ENCODE measurements around the gene ST3GAL5.

ST3GAL5 gene

DNA sequence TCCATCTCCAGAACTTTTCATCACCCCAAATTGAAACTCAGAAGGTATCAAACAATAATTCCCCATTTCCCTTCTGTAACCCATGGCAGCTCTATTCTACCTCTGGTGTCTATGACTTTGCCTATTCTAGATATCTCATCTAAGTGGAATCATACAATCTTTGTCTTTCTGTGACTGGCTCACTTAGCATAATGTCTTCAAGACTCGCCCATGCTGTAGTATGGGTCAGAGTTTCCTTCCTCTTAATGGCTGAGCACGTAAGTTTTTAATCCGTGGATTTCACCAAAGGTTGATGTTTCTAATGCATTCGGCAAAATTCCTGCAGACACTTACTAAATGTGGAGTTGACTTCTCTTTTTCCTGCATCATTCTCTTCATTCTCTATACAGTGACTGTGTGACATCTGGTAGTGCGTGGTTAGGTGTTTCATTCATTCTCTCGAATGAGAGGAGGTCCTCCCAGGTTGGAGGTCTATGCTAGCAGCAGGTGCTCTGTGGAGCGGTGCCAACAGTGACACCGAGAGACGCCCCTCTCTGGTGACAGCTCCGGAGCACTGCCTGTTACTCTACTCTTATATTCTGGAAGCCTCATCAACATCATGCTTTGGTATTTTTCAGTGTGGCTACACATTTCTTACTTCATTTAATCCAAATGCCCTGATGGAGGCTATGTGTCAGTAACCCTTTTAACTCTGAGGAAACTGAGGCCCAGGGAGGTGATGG lies 84.9 kb downstream of the ST3GAL5 start:
- no peak overlapping the region for H3K4me3 ChIP-seq (ENCODE audit: low read length)
- TF ChIP-seq, protein P1, sequence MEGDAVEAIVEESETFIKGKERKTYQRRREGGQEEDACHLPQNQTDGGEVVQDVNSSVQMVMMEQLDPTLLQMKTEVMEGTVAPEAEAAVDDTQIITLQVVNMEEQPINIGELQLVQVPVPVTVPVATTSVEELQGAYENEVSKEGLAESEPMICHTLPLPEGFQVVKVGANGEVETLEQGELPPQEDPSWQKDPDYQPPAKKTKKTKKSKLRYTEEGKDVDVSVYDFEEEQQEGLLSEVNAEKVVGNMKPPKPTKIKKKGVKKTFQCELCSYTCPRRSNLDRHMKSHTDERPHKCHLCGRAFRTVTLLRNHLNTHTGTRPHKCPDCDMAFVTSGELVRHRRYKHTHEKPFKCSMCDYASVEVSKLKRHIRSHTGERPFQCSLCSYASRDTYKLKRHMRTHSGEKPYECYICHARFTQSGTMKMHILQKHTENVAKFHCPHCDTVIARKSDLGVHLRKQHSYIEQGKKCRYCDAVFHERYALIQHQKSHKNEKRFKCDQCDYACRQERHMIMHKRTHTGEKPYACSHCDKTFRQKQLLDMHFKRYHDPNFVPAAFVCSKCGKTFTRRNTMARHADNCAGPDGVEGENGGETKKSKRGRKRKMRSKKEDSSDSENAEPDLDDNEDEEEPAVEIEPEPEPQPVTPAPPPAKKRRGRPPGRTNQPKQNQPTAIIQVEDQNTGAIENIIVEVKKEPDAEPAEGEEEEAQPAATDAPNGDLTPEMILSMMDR (conservative IDR thresholded peaks at IDR 0.05; ENCODE audit: low read depth, low read length): no peak
- no peak for DNase-seq (ENCODE audit: low read depth)

DNA sequence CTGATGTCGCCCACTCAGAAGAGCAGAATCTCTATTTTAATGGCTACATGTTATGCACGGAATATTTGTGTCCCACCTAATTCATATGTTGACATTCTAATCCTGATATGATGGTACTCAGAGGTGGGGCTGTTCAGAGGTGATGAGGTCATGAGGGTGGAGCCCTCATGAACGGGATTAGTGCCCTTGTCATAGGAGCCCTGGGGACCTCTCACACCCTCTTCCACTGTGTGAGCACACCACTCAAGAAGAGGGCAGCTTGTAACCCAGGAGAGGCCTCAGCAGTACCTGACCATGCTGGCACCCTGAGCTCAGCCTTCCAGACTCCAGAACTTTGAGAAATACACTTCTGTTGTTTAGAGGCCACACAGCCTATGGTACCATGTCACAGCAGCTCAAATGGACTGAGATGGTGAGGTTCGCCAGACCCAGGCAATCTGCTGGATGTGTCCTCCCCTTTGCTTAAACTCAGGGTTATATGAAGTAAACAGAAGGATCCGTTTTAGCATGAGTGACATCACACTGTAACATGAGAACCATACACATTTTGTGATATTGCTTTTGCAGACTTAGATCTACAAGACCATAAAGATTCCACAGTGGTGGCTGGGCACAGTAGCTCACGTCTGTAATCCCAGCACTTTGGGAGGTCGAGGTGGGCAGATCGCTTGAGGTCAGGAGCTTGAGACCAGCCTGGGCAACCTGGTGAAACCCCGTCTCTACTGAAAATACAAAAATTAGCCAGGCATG lies 86.3 kb downstream of the ST3GAL5 start:
- DNase-seq (ENCODE audit: low read depth): no peak
- H3K4me3 ChIP-seq (ENCODE audit: low read length): no peak overlapping the region
- TF ChIP-seq, protein P1 (conservative IDR thresholded peaks at IDR 0.05; ENCODE audit: low read depth, low read length): no peak

DNA sequence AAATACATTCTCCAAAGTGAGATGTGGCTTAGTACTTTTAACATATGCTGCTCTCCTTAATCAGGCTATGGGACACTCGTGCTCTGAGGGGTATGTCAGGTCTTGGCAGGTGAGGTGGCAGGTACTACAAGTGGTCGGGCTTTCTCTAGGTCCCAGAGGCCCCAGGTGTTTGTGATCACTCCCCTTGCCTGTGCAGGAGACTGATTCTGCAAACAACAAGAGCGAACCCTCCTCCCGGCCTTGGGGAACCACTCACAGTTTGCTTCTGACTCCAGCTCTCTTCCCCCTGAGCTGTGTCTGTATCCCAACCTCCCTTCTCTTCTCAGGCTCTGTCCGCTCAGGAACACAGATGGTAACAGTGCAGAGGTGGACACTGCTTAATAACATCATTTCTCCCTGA lies 86.9 kb downstream of the ST3GAL5 start:
- TF ChIP-seq, protein P1 (conservative IDR thresholded peaks at IDR 0.05; ENCODE audit: low read depth, low read length): no peak
- no peak overlapping the region for H3K4me3 ChIP-seq (ENCODE audit: low read length)
- DNase-seq (ENCODE audit: low read depth): no peak

DNA sequence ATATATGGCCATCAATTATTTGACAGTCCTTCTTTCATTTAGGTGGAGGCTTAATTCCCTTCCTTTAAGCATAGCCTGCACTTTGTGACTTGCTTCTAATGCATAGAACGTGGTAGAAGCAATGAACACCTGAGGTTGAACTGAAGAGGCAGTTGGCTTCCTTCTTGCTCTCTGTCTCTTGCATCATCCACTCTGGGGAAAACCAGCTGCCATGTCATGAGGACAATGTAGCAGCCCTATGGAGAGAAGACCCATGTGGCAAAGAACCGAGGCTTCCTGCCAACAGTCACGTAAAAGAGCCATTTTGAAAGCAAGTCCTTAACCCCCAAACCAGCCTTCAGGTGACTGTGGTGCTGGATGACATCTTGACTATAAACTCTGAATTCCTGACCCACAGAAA lies 88.2 kb downstream of the ST3GAL5 start:
- no peak overlapping the region for H3K4me3 ChIP-seq (ENCODE audit: low read length)
- DNase-seq (ENCODE audit: low read depth): no peak
- TF ChIP-seq, protein P1 (conservative IDR thresholded peaks at IDR 0.05; ENCODE audit: low read depth, low read length): no peak

DNA sequence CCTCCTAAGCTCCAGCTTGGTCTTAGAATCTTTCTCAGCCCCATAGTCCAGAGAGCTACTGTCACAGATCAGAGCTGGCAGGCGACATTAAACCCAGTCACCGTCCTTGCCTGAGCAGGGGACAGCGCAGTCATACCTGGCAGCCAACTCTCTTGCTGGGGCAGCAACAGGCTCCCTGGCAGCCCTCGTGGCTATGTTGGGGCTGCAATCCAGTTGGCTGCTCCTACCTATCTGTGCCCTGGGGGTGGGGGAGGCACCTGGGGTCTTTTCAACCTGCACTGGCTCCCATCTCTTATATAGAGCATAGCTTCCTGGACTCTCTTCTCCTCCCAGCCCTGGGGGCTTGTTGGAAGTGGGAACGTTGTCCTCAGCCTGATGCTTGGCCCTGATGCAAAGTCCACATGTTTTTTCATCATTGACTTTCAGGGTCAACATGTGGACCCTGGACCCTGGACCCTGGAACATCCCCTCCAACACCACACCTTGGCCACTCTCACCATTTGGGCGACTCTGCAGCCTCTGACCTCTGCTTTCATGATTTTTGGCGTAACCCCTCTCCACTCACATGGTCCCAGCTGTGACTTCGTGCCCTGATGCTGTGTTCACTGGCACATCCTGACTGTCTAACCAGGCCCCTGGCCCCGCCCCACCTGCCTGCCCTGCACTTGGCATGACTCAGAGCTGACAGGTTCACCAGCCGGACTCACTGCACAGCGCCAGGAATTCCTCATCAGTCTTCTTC lies 89.4 kb downstream of the ST3GAL5 start:
- DNase-seq (ENCODE audit: low read depth): no peak

DNA sequence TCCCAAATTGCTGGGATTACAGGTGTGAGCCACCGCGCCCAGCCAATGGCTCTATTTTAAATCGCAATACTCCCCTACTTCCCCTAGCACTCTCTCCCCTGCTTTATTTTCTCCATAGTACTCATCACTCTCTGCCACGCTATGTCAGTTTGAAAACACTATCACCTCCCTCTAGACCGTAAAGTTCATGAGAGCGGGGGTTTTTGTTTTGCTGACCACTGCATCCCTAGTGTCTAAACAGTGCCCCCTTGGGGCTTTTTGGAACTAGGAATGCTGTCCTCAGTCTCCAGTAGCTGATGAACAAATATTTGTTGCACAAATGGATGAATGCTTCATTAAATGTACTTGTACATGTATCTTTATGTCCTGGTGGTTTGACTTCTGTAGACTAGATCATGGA lies 90.9 kb downstream of the ST3GAL5 start:
- DNase-seq (ENCODE audit: low read depth): no peak
- no peak overlapping the region for H3K4me3 ChIP-seq (ENCODE audit: low read length)
- TF ChIP-seq, protein P1 (conservative IDR thresholded peaks at IDR 0.05; ENCODE audit: low read depth, low read length): peak; percentile 62

More for the DNA sequence above, 89.4 kb downstream of the ST3GAL5 start:
- TF ChIP-seq, protein P1 (conservative IDR thresholded peaks at IDR 0.05; ENCODE audit: low read depth, low read length): no peak
- H3K4me3 ChIP-seq (ENCODE audit: low read length): no peak overlapping the region
